Gastroesophageal sphincter (tissue), 4 donors: ENCODE results near the gene CEP55. TPM values are rescaled to one million over a fixed set of nuclear protein-coding genes. Genes with fewer than 3 reads are reported as not detected.

Source experiments
- ATAC-seq: fragments of 150-250 bp; one replicate; pipeline ENCODE4 v1.9.1; 2016; ENCODE audit warnings: mild to moderate bottlenecking, moderate library complexity
- H3K27ac ChIP-seq, 4 donors: fragments of 200-600 bp; sonication (generic) in 3 of 4; 1 replicate in 3 of 4; 2 replicates in 1 of 4; pipeline ENCODE4 v1.5.1; 2016 to 2019
- H3K27me3 ChIP-seq: fragments of 200-600 bp; sonication (generic); one replicate; pipeline ENCODE4 v1.5.1; 2019
- H3K36me3 ChIP-seq, 2 donors: fragments of 200-600 bp; sonication (generic); one replicate each; pipeline ENCODE4 v1.5.1; 2019; ENCODE audit warnings: control low read depth in 1 of 2
- H3K4me1 ChIP-seq, 3 donors: fragments of 200-600 bp; sonication (generic); 1 replicate in 2 of 3; 2 replicates in 1 of 3; pipeline ENCODE4 v1.5.1; 2016 to 2019; ENCODE audit warnings: control low read depth in 2 of 3
- H3K4me3 ChIP-seq, 2 donors: fragments of 200-600 bp; sonication (generic); one replicate each; pipeline ENCODE4 v1.5.1; 2019; ENCODE audit warnings: mild to moderate bottlenecking in 1 of 2, moderate library complexity in 1 of 2
- H3K9me3 ChIP-seq, 3 donors: fragments of 200-600 bp; sonication (generic); one replicate each; pipeline ENCODE4 v1.5.1; 2017 to 2019; ENCODE audit warnings: control low read depth in 2 of 3
- EP300 ChIP-seq: sonication (generic); formaldehyde crosslinking; IDR thresholded peaks from one replicate; pipeline ENCODE4 v1.6.1; 2017; ENCODE audit warnings: antibody characterized with exemption, mild to moderate bottlenecking
- POLR2A ChIP-seq, 2 donors: fragments of 450-650 bp; IDR thresholded peaks; one replicate each; pipeline ENCODE4 v1.6.1; 2017; ENCODE audit warnings: antibody characterized with exemption in 2 of 2, mild to moderate bottlenecking in 2 of 2, moderate library complexity in 1 of 2
- POLR2AphosphoS5 ChIP-seq: sonication (generic); formaldehyde crosslinking; IDR thresholded peaks from one replicate; pipeline ENCODE4 v1.6.1; 2017; ENCODE audit warnings: antibody characterized with exemption
- WGBS, 2 donors: methylation state at CpG; one replicate each; pipeline ENCODE4 v1.1.5; 2018; ENCODE audit warnings: low coverage in 1 of 2; 5-methylcytosine and 5-hydroxymethylcytosine counted together
- total RNA-seq, 4 donors: library from RNA; depleted of rRNA; stranded (reverse); fragments of >200 nt; gene quantifications; one replicate each; pipeline ENCODE4 v1.1.0, GENCODE V29; 2016
- TF ChIP-seq, protein P1 (sequence below), 4 experiments: fragments of 200-600 bp in 2 of 4; fragments of 450-650 bp in 2 of 4; sonication (generic) in 1 of 4; IDR thresholded peaks; one replicate each; pipeline ENCODE4 v1.5.1; 2017 to 2019; ENCODE audit warnings: antibody characterized with exemption in 4 of 4, mild to moderate bottlenecking in 2 of 4, moderate library complexity in 2 of 4

Gene CEP55
- total RNA-seq, 4 donors from 2014 or later: 0.13 to 3.6 (median 0.35) TPM; not detected in 1

DNA sequence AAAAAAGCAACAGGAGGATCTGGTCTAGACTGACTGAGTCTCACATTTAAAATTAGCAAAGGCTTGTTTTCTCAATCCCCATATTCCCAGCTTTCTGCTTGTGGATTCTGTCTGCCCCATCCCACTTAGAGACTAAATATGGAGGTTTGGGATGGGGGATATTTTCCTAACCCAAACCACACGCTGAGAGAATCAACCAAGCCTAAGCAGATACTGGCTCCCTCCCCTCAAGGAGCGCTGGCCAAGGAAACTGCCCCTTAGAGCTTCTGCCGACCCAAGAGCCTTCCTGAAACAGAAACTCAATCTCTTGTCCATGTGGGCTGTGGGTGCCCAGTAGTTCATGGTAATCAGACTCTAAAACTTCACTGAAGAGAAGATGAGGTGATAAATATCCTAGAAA lies 74.0 kb downstream of the CEP55 start:
- no peaks in the 10 kb centered on the region for H3K36me3 ChIP-seq
- no peak for ATAC-seq
- TF ChIP-seq POLR2A (IDR thresholded peaks at IDR 0.05) (no peak), POLR2AphosphoS5 (no peak), EP300 (no peak)
- TF ChIP-seq, protein P1, sequence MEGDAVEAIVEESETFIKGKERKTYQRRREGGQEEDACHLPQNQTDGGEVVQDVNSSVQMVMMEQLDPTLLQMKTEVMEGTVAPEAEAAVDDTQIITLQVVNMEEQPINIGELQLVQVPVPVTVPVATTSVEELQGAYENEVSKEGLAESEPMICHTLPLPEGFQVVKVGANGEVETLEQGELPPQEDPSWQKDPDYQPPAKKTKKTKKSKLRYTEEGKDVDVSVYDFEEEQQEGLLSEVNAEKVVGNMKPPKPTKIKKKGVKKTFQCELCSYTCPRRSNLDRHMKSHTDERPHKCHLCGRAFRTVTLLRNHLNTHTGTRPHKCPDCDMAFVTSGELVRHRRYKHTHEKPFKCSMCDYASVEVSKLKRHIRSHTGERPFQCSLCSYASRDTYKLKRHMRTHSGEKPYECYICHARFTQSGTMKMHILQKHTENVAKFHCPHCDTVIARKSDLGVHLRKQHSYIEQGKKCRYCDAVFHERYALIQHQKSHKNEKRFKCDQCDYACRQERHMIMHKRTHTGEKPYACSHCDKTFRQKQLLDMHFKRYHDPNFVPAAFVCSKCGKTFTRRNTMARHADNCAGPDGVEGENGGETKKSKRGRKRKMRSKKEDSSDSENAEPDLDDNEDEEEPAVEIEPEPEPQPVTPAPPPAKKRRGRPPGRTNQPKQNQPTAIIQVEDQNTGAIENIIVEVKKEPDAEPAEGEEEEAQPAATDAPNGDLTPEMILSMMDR (IDR thresholded peaks at IDR 0.05): no peak
- H3K9me3 ChIP-seq: no peaks in the 10 kb centered on the region
- WGBS, 2 donors: 0 to 13% methylated on average over 2 to 3 of the region's 3 CpGs
- H3K4me3 ChIP-seq: no peak overlapping the region
- peaks cover 67% of the 10 kb centered on the region for H3K27me3 ChIP-seq
- H3K4me1 ChIP-seq: peaks cover 0 to 21% (median 0%) of the 10 kb centered on the region in 3 donors
- no peak overlapping the region for H3K27ac ChIP-seq

DNA sequence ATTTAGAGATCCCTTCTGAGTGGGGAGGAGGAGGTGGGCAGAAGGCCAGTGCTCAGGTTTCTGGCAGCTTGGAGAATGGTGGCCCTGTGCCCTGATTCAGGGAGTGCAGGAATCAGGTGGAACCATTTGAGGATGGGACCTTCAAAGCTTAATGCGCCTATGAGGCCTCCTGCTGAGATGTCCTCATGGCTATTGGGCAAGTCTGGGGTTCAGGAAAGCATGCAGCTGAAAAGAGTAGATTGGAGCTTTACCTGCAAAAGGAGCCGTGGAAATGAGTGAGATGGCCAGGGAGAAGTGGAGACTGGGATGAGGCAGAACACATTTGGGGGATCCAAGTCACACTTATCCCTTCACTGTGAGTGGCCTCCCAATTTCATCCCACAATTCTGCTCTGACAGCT lies 76.2 kb downstream of the CEP55 start:
- H3K27ac ChIP-seq: no peak overlapping the region
- peaks cover 45% of the 10 kb centered on the region for H3K27me3 ChIP-seq
- ATAC-seq: no peak
- TF ChIP-seq POLR2AphosphoS5 (no peak), EP300 (no peak), POLR2A (IDR thresholded peaks at IDR 0.05) (no peak)
- TF ChIP-seq, protein P1 (IDR thresholded peaks at IDR 0.05): no peak
- H3K9me3 ChIP-seq: no peaks in the 10 kb centered on the region
- H3K4me1 ChIP-seq: peaks cover 0 to 6% (median 0%) of the 10 kb centered on the region in 3 donors
- WGBS, 2 donors: 80% methylated on average over 2 of the region's 2 CpGs; no CpG with 5 or more reads in 1 of the 2 donors
- no peak overlapping the region for H3K4me3 ChIP-seq
- no peaks in the 10 kb centered on the region for H3K36me3 ChIP-seq

DNA sequence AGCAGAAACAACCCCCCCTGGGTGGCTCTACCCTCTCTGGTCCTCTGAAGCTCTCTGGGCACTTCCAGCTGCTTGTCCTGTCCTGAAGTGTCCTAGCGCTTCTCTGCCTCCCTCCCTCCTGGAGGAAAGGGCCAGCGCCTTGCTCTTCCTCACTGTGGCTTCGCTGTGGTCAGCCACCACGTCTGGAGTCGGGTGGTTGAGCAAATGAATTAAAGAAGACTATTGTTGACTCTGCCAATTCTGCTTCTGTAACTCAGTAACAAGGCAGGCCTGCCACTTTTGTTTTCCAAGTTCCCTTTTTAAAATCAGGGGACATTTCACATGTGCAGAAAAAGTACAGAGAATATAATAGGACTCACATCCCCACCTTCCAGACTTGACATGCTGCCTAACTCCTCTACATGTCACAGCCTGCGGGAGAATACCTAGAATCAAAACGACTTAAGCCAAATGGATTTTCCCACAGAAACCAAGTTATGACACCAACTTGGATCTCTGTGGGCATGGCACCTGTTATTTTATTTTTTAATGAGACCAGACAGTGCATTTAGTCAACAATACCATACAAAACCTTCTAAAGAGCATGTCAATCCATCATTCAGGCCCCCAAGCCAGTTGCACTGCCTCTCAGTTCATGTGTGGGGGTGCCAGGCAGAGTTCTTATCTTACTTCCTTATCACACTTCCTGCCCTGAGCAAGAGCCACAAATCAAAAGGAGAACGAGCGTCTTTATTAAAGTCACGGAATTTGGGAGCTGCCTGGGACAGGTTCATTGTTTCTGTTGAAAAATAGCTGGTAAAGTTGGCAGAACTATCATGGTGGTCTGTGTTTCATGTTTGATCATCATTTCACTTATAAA lies 76.9 kb downstream of the CEP55 start:
- H3K9me3 ChIP-seq: no peaks in the 10 kb centered on the region
- no peak overlapping the region for H3K27ac ChIP-seq
- H3K27me3 ChIP-seq: peaks cover 38% of the 10 kb centered on the region
- peak; percentile 54 for ATAC-seq
- TF ChIP-seq POLR2AphosphoS5: no peak
- TF ChIP-seq, protein P1 (IDR thresholded peaks at IDR 0.05): no peak
- TF ChIP-seq POLR2A (IDR thresholded peaks at IDR 0.05): no peak
- TF ChIP-seq EP300: no peak
- H3K4me3 ChIP-seq: no peak overlapping the region
- WGBS, 2 donors: 43 to 48% methylated on average over 8 to 9 of the region's 10 CpGs
- H3K4me1 ChIP-seq: no peaks in the 10 kb centered on the region
- no peaks in the 10 kb centered on the region for H3K36me3 ChIP-seq

DNA sequence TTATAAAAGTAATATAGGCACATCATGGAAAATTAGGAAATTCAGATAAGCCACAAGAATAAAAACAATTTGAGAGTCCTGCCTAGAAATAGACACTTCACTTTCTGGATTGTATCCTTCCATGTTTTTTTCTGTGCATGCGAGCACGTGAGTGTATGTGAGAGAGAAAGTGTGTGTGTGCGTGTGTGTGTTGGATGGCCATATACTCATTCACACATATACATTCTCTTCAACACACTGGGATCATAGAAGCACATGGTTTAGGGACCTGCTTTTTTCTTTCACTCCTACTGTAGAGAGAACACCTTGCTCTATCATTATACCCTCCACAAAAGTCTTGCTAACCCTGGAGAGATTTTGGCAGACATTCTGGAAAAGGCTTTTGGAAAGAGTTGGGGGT lies 77.5 kb downstream of the CEP55 start:
- Histone ChIP-seq H3K4me1 (no peaks in the 10 kb centered on the region), H3K36me3 (no peaks in the 10 kb centered on the region), H3K27ac (no peak overlapping the region), H3K9me3 (no peaks in the 10 kb centered on the region), H3K27me3 (peaks cover 38% of the 10 kb centered on the region), H3K4me3 (no peak overlapping the region)
- ATAC-seq: no peak
- TF ChIP-seq POLR2A (IDR thresholded peaks at IDR 0.05): no peak
- TF ChIP-seq EP300: no peak
- TF ChIP-seq, protein P1 (IDR thresholded peaks at IDR 0.05): no peak
- TF ChIP-seq POLR2AphosphoS5: no peak
- 70 to 83% methylated on average over 3 of the region's 3 CpGs for WGBS, 2 donors

DNA sequence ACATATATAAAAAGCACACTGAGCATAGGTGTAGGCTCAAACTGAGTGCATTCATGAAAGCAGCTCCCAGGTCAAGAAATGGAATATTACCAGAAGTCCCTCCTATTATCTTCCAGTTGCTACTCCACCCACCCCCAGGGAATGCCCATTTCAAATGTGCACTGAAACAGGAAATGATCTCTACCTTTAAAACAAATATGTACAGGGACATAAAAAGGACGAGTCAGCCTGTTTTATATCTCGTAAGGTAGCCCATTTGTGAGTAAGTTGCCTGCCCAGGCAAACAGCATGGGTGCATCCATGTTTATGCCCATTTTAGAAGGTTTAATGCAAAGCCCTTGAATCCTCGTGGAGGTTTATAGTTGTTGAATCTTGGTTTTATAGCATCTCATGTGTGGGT lies 80.5 kb downstream of the CEP55 start:
- 56 to 67% methylated on average over 2 to 3 of the region's 3 CpGs for WGBS, 2 donors
- no peak overlapping the region for H3K27ac ChIP-seq
- H3K4me3 ChIP-seq: no peak overlapping the region
- peaks cover 0 to 4% (median 0%) of the 10 kb centered on the region in 3 donors for H3K9me3 ChIP-seq
- TF ChIP-seq POLR2A (IDR thresholded peaks at IDR 0.05) (no peak), POLR2AphosphoS5 (no peak), EP300 (no peak)
- TF ChIP-seq, protein P1 (IDR thresholded peaks at IDR 0.05): no peak
- ATAC-seq: no peak
- H3K36me3 ChIP-seq: no peaks in the 10 kb centered on the region
- no peaks in the 10 kb centered on the region for H3K4me1 ChIP-seq
- peaks cover 29% of the 10 kb centered on the region for H3K27me3 ChIP-seq
